AG04450 (cell line): ENCODE results near the gene SEMA5A. TPM values are rescaled to one million over a fixed set of nuclear protein-coding genes. Genes with fewer than 3 reads are reported as not detected.
A peak's percentile ranks its signal among the peaks of the same experiment; 100 is the strongest.

Experiments
- CTCF ChIA-PET: fragments of 300-600, 350-600 bp; formaldehyde crosslinking; extraction: SDS; loops from one replicate; lab custom pipeline; 2022; ENCODE audit warnings: antibody characterized with exemption, inconsistent platforms; lab: Charles Lee
- POLR2A ChIA-PET: fragments of 350-600 bp; formaldehyde crosslinking; extraction: SDS; loops from one replicate; lab custom pipeline; 2021; ENCODE audit warnings: antibody characterized with exemption, inconsistent platforms; lab: Yijun Ruan, JAX
- DNase-seq: peaks from one replicate; pipeline ENCODE4 v3.0.0-alpha.2; 2011; ENCODE audit warnings: low read depth, low spot score
- H3K27ac ChIP-seq: one replicate; pipeline ENCODE4 v1.5.1; 2012; ENCODE audit warnings: low read depth, low read length, control low read depth
- H3K27me3 ChIP-seq: one replicate; pipeline ENCODE4 v1.6.0; 2012; ENCODE audit warnings: low read length; ENCODE audit not compliant: control insufficient read depth, insufficient read depth
- H3K4me3 ChIP-seq: 2 replicates; pipeline ENCODE4 v1.5.1; 2011; ENCODE audit warnings: mild to moderate bottlenecking, low read depth, low read length, control low read depth
- H3K9me3 ChIP-seq: 2 replicates; pipeline ENCODE4 v1.5.1; 2012; ENCODE audit warnings: low read length; ENCODE audit not compliant: control insufficient read depth, insufficient read depth
- CTCF ChIP-seq: IDR thresholded peaks from 2 replicates; pipeline ENCODE4 v1.5.1; 2011; ENCODE audit warnings: low read depth, low read length, control low read depth, inconsistent platforms
- polyA plus RNA-seq: library from polyadenylated mRNA; depleted of rRNA; stranded (reverse); fragments of >200 nt; gene quantifications from 2 replicates; pipeline ENCODE4 v1.2.3, GENCODE V29; 2011

SEMA5A gene
- polyA plus RNA-seq, 1 experiment = 31.8 TPM

DNA sequence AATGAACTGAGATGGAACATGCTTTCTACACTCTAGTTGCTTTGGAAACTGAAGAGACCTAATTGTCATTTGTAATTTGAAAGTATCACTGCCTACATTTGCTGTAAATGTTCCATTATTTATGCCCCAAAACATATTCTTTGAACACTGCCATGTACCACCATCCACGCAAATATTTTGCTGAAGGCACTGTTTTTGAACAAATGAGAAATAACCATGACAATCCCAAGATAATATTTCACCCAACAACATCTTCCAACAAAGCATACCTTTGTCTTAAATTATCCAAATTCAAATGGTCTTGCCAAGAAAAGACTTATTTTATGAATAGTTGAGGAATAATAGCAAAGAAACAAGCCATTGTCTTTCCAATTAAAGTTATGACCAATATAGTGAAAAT lies 356.2 kb downstream of the SEMA5A start:
- no peak for DNase-seq
- ChIA-PET POLR2A (no interaction called here), CTCF (no interaction called here)
- H3K27me3 ChIP-seq = no peaks in the 10 kb centered on the region
- H3K9me3 ChIP-seq = no peaks in the 10 kb centered on the region
- no peak overlapping the region for H3K27ac ChIP-seq
- H3K4me3 ChIP-seq = no peak overlapping the region
- no peak for TF ChIP-seq CTCF

- H3K27ac ChIP-seq = peak overlapping the region; percentile 42
- CTCF ChIA-PET = no interaction called here
Observed at GRCh38 chr5:9188956-9189355, 356.9 kb downstream of the SEMA5A start.

GRCh38 chr5:9188131-9188530 lies 357.7 kb downstream of the SEMA5A start:
- Histone ChIP-seq H3K27ac (peak overlapping the region; percentile 42), H3K27me3 (no peaks in the 10 kb centered on the region), H3K9me3 (no peaks in the 10 kb centered on the region), H3K4me3 (no peak overlapping the region)
- TF ChIP-seq CTCF = no peak
- ChIA-PET CTCF (no interaction called here), POLR2A (no interaction called here)
- DNase-seq = peak; percentile 58

More at GRCh38 chr5:9188956-9189355, 356.9 kb downstream of the SEMA5A start:
- no peaks in the 10 kb centered on the region for H3K9me3 ChIP-seq
- no peak for DNase-seq
- POLR2A ChIA-PET = no interaction called here
- TF ChIP-seq CTCF = no peak
- H3K4me3 ChIP-seq = no peak overlapping the region
- H3K27me3 ChIP-seq = no peaks in the 10 kb centered on the region

GRCh38 chr5:9187614-9188013 lies 358.3 kb downstream of the SEMA5A start:
- DNase-seq = no peak
- no peaks in the 10 kb centered on the region for H3K27me3 ChIP-seq
- ChIA-PET POLR2A (no interaction called here), CTCF (interaction anchor here (1.7 kb wide), 1 partner anchor 356 kb away, joined by 4 read pairs; no protein-coding TSS in a partner anchor)
- H3K9me3 ChIP-seq = no peaks in the 10 kb centered on the region
- H3K4me3 ChIP-seq = no peak overlapping the region
- no peak for TF ChIP-seq CTCF
- no peak overlapping the region for H3K27ac ChIP-seq

DNA sequence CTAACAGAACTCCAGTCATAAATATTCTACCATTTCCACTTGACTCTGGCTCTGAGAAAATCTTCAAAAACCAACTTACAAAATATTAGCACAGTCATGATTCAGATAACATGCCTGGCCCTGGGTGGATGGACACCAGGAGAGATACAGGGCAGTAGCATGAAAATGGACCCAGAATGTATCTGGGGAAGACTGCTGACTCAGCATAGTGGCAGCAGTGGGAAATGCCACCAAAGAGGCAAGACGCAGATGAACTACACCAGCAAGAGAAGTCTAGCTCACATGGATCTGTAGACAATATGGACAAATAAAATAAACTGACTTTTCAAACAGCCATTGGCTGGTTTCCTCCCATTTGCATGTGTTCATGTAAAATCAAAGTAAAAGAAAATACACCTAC lies 359.8 kb downstream of the SEMA5A start:
- TF ChIP-seq CTCF = no peak
- ChIA-PET CTCF (interaction anchor here (1.7 kb wide), 1 partner anchor 358 kb away, joined by 4 read pairs; no protein-coding TSS in a partner anchor), POLR2A (no interaction called here)
- Histone ChIP-seq H3K27ac (no peak overlapping the region), H3K27me3 (no peaks in the 10 kb centered on the region), H3K9me3 (no peaks in the 10 kb centered on the region), H3K4me3 (no peak overlapping the region)
- DNase-seq = no peak
